K562 (cell line): Measurements from ENCODE around the gene NUDT9. TPM values are rescaled to one million over a fixed set of nuclear protein-coding genes. Genes with fewer than 3 reads are reported as not detected.
"Not testable (repeated sequence)": the region's sequence is repeated elsewhere in the genome, so short reads cannot be mapped to it uniquely, and the experiment has no call there.

Source experiments
- ATAC-seq: fragments of 200-7000 bp; cut with Tn5 transposase; 3 replicates; pipeline ENCODE4 v1.9.1; 2020; ENCODE audit warnings: moderate library complexity
- BruUV-seq: library from RNA; stranded (reverse); fragments of 400-500 nt; replicated peaks from 2 replicates; lab custom pipeline; 2021; lab: Mats Ljungman, UMichigan
- CTCF ChIA-PET: fragments of 300-600 bp; formaldehyde crosslinking; extraction: SDS; loops from one replicate; lab custom pipeline; 2021; ENCODE audit warnings: low intra/inter-chr PET ratio; lab: Yijun Ruan, JAX
- POLR2A ChIA-PET: fragments of 300-600, 350-650 bp; sonication (Branson Sonifier 250); formaldehyde crosslinking; extraction: SDS; loops from one replicate; lab custom pipeline; 2021; ENCODE audit warnings: antibody characterized with exemption, inconsistent platforms; lab: Yijun Ruan, JAX
- DNase-seq, 4 experiments: peaks; one replicate each; pipeline versions ENCODE4 v3.0.0 to v3.0.0-alpha.2; 2011 to 2018; ENCODE audit warnings: low spot score in 3 of 4, mixed read lengths in 3 of 4; ENCODE audit errors: extremely low read depth in 1 of 4
- FAIRE-seq: peaks from 2 replicates; lab custom pipeline; 2011; peaks lifted over from hg19 to GRCh38; lab: Jason Lieb, UNC
- H2AFZ ChIP-seq: 2 replicates; pipeline ENCODE4 v1.6.0; 2011; ENCODE audit warnings: low read depth, low read length, control low read depth, inconsistent platforms
- H3K27ac ChIP-seq: fragments of 200-600 bp; 3 replicates; pipeline ENCODE4 v1.8.0; 2011; ENCODE audit warnings: low read depth, mild to moderate bottlenecking, control low read depth, inconsistent platforms, low read length, moderate library complexity, mixed read lengths; ENCODE audit errors: extremely low read depth
- H3K27me3 ChIP-seq, 2 experiments: fragments of 300-600 bp in 1 of 2; 2 replicates in 1 of 2; 3 replicates in 1 of 2; pipeline versions ENCODE4 v1.6.0 to v1.8.0; 2011; ENCODE audit warnings: inconsistent platforms in 2 of 2, low read length in 2 of 2, mild to moderate bottlenecking in 1 of 2, mixed read lengths in 1 of 2, moderate library complexity in 1 of 2; ENCODE audit not compliant: control insufficient read depth in 2 of 2, insufficient read depth in 2 of 2
- H3K36me3 ChIP-seq: fragments of 300-600 bp; 3 replicates; pipeline ENCODE4 v1.8.0; 2011; ENCODE audit warnings: mild to moderate bottlenecking, low read length, inconsistent platforms; ENCODE audit not compliant: control insufficient read depth, insufficient read depth
- H3K4me1 ChIP-seq, 2 experiments: fragments of 200-600 bp in 1 of 2; replicated peaks in 1 of 2; 2 replicates in 1 of 2; 3 replicates in 1 of 2; pipeline versions ENCODE4 v1.5.1 to v1.8.0; 2011; ENCODE audit warnings: inconsistent platforms in 2 of 2, low read length in 2 of 2, mild to moderate bottlenecking in 1 of 2, mixed read lengths in 1 of 2, moderate library complexity in 1 of 2; ENCODE audit not compliant: control insufficient read depth in 2 of 2, insufficient read depth in 2 of 2
- H3K4me2 ChIP-seq: 2 replicates; pipeline ENCODE4 v1.6.1; 2011; ENCODE audit warnings: low read length, control low read depth, inconsistent platforms, mixed read lengths; ENCODE audit not compliant: insufficient read depth
- H3K4me3 ChIP-seq: fragments of 200-600 bp; sonication (generic), shearing (Covaris generic); 2 replicates; pipeline ENCODE4 v1.5.1; 2016; ENCODE audit warnings: control low read depth, inconsistent platforms
- H3K79me2 ChIP-seq: fragments of 200-600 bp; 3 replicates; pipeline ENCODE4 v1.8.0; 2011; ENCODE audit warnings: low read length, inconsistent platforms; ENCODE audit not compliant: control insufficient read depth, insufficient read depth
- H3K9ac ChIP-seq, 2 experiments: 2 replicates each; pipeline versions ENCODE4 v1.6.0 to v1.6.1; 2011; ENCODE audit warnings: low read depth in 2 of 2, low read length in 2 of 2, control low read depth in 1 of 2, inconsistent platforms in 1 of 2, mild to moderate bottlenecking in 1 of 2, mixed read lengths in 1 of 2; ENCODE audit not compliant: insufficient read depth in 1 of 2
- H3K9me1 ChIP-seq: one replicate; pipeline ENCODE4 v1.6.0; 2011; ENCODE audit warnings: inconsistent platforms, mild to moderate bottlenecking, low read length, moderate library complexity; ENCODE audit not compliant: control insufficient read depth, insufficient read depth
- H3K9me3 ChIP-seq: replicated peaks from 2 replicates; pipeline ENCODE4 v1.5.1; 2011; ENCODE audit warnings: low read depth, low read length, inconsistent platforms; ENCODE audit not compliant: control insufficient read depth, insufficient read depth
- H4K20me1 ChIP-seq: replicated peaks from 2 replicates; pipeline ENCODE4 v1.6.1; 2011; ENCODE audit warnings: low read length, inconsistent platforms, mixed read lengths; ENCODE audit not compliant: control insufficient read depth, insufficient read depth
- CEBPG ChIP-seq, 3 experiments: fragments of 200-800 bp in 1 of 3; sonication (Bioruptor generic) in 1 of 3; sonication (generic) in 1 of 3; formaldehyde crosslinking in 1 of 3; IDR thresholded peaks in 2 of 3; conservative IDR thresholded peaks in 1 of 3; 2 replicates each; pipeline versions ENCODE4 v1.6.1 to v1.8.0; 2016 to 2022; ENCODE audit warnings: missing compliant biosample characterization in 2 of 3, missing genetic modification characterization in 2 of 3, mild to moderate bottlenecking in 1 of 3, missing genetic modification reagents in 1 of 3
- E2F3 ChIP-seq: fragments of 250-450 bp; sonication (Bioruptor Pico); IDR thresholded peaks from 2 replicates; pipeline ENCODE4 v1.4.0; 2020; ENCODE audit warnings: mild to moderate bottlenecking
- EP400 ChIP-seq: fragments of 450-650 bp; IDR thresholded peaks from 2 replicates; pipeline ENCODE4 v1.6.1; 2017; ENCODE audit warnings: antibody characterized with exemption, mild to moderate bottlenecking, moderate library complexity
- MLLT1 ChIP-seq, 2 experiments: fragments of 450-650 bp; IDR thresholded peaks; 2 replicates each; pipeline ENCODE4 v1.6.1; 2016
- RB1 ChIP-seq: fragments of 450-650 bp; IDR thresholded peaks from 2 replicates; pipeline ENCODE4 v1.6.1; 2017; ENCODE audit warnings: low read depth, mild to moderate bottlenecking
- SMARCE1 ChIP-seq: fragments of 450-650 bp; IDR thresholded peaks from 2 replicates; pipeline ENCODE4 v1.7.1; 2016; ENCODE audit warnings: mild to moderate bottlenecking
- SNRNP70 ChIP-seq: fragments of 200-400 bp; formaldehyde crosslinking; optimal IDR thresholded peaks from 2 replicates; pipeline ENCODE3; 2017; ENCODE audit warnings: low read depth, low read length
- TAF1 ChIP-seq: IDR thresholded peaks from 2 replicates; pipeline ENCODE4 v1.6.1; 2011; ENCODE audit warnings: mild to moderate bottlenecking, low read length, moderate library complexity; ENCODE audit not compliant: insufficient read depth, control insufficient read depth, severe bottlenecking; ENCODE audit errors: extremely low read depth
- TRIM24 ChIP-seq, 2 experiments: fragments of 450-650 bp; IDR thresholded peaks; 2 replicates each; pipeline ENCODE4 v1.6.1; 2016
- YY1 ChIP-seq, 3 experiments: IDR thresholded peaks; 2 replicates each; pipeline ENCODE4 v1.6.1; 2011; ENCODE audit warnings: low read length in 2 of 3, mild to moderate bottlenecking in 2 of 3, moderate library complexity in 2 of 3, borderline replicate concordance in 1 of 3, control low read depth in 1 of 3, low read depth in 1 of 3; ENCODE audit not compliant: insufficient read depth in 3 of 3, insufficient replicate concordance in 2 of 3, control insufficient read depth in 1 of 3, insufficient read length in 1 of 3; ENCODE audit errors: extremely low read depth in 1 of 3
- ZNF717 ChIP-seq: fragments of 250-450 bp; sonication (Bioruptor Pico); IDR thresholded peaks from 2 replicates; pipeline ENCODE4 v1.5.0; 2021
- WGBS: fragments of 100-300 bp; shearing (Covaris generic); methylation state at CpG from one replicate; pipeline ENCODE4 v1.1.6; 2016; ENCODE audit warnings: low coverage, mixed read lengths; ENCODE audit not compliant: insufficient coverage; ENCODE audit errors: missing lambda C conversion rate; 5-methylcytosine and 5-hydroxymethylcytosine counted together
- in situ Hi-C: fragments of 300-500 bp; cut with MboI; formaldehyde crosslinking; loops from 4 replicates; pipeline ENCODE4 v1.15.0; 2018; ENCODE audit warnings: inconsistent platforms, mixed read lengths
- intact Hi-C: fragments of 100-400 bp; cut with micrococcal nuclease; formaldehyde crosslinking; loops from 2 replicates; pipeline ENCODE4 v1.14.2; 2022
- polyA plus RNA-seq, 8 experiments: library from polyadenylated mRNA; depleted of rRNA in 4 of 8; stranded (reverse) in 5 of 8; unstranded in 3 of 8; fragments of >200 nt; fragmentation: Nextera tagmentation in 2 of 8; fragmentation: Illumina TruSeq in 1 of 8; extraction: Ambion mirVana in 2 of 8; extraction: Trizol in 1 of 8; gene quantifications; 2 replicates each; pipeline versions ENCODE4 v1.2.1 to v1.2.3, GENCODE V29; 2011 to 2014; ENCODE audit warnings: inconsistent platforms in 1 of 8, missing spikeins in 1 of 8
- total RNA-seq, 7 experiments: library from RNA; depleted of rRNA in 6 of 7; stranded (reverse); fragments of >200 nt in 6 of 7; fragmentation: Illumina TruSeq in 2 of 7; extraction: Trizol in 2 of 7; gene quantifications; 2 replicates each; pipeline versions ENCODE4 v1.2.1 to v1.2.3, GENCODE V29; 2011 to 2021; ENCODE audit warnings: low replicate concordance in 1 of 7

The NUDT9 gene
- total and polyA plus RNA-seq, 9 of the 15 experiments (the other 6 are each of a cell fraction or from before 2014, with no cell fraction given), result 8.5 to 20.8 (median 18.0) TPM

DNA sequence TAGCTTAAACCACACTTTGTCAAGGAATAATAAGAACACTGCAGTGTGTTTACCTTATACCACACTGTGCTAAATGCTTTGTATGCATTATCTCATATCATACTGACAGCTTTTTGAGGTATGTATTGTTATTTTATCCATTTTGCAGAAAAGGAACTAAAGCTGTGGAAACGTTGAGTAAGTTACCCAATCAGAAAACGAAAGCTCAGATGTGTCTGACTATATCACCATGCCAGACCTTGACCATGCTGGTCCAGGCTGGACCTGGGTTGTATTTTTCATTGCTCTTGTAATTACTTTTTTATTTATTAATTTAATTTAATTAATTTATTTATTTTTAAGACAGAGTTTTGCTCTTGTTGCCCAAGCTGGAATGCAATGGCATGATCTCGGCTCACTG, 33.5 kb upstream of the NUDT9 start:
- Histone ChIP-seq H3K27me3 (no peaks in the 10 kb centered on the region), H3K9me3 (no peaks in the 10 kb centered on the region), H3K9ac (peak overlapping the region in 1 of 2 experiments; percentile 89), H3K4me3 (peak overlapping the region; percentile 64), H4K20me1 (no peaks in the 10 kb centered on the region), H2AFZ (no peak overlapping the region), H3K36me3 (peaks cover 13% of the 10 kb centered on the region), H3K9me1 (no peaks in the 10 kb centered on the region)
- ATAC-seq, result no peak
- intact Hi-C loops (no loop called here), in situ Hi-C loops (no loop called here)
- WGBS, result 2% methylated on average over 3 of the region's 3 CpGs
- FAIRE-seq, result no peak
- no TSS peak for BruUV-seq
- DNase-seq, result no peak
- POLR2A ChIA-PET, result interaction anchor here (0.6 to 4.6 kb wide), 4 partner anchors 8 to 187 kb away, joined by 3 to 33 read pairs (median 3); partner anchors contain the start of gene NUDT9
- TF ChIP-seq SNRNP70, result no peak
- no peak for TF ChIP-seq ZNF717 (CRISPR knock-in tag)
- no peak for TF ChIP-seq CEBPG (CRISPR knock-in tag; IDR thresholded peaks at IDR 0.05)
- peak in 1 of 2 experiments; percentile 46; a peak in 1 of 4 replicates for TF ChIP-seq CEBPG (tag; conservative IDR thresholded peaks at IDR 0.05 in 1 of 2, IDR thresholded peaks at IDR 0.05 in 1 of 2)
- TF ChIP-seq, all 486 proteins: peak for 1
- peak overlapping the region; percentile 97 for H3K4me2 ChIP-seq
- peaks cover 68% of the 10 kb centered on the region for H3K79me2 ChIP-seq
- no peak overlapping the region for H3K27ac ChIP-seq
- H3K4me1 ChIP-seq, result peaks cover 0 to 8% of the 10 kb centered on the region in 2 experiments; a peak in 2 of 5 replicates
- CTCF ChIA-PET, result no interaction called here

- FAIRE-seq, result not testable (repeated sequence)
- TF ChIP-seq E2F3 (CRISPR knock-in tag) (0 out of 2 replicates have a peak, but pooled peaks have one; percentile 50), RB1 (peak; percentile 59), TAF1 (peak; percentile 65), YY1 (IDR thresholded peaks at IDR 0.05; ENCODE audit: borderline replicate concordance in 1 of 3, control insufficient read depth in 1 of 3, extremely low read depth in 1 of 3, insufficient read depth in 3 of 3, insufficient read length in 1 of 3, insufficient replicate concordance in 2 of 3, low read depth in 1 of 3, low read length in 2 of 3) (peak; percentile 36 to 91 (median 79)), MLLT1 (IDR thresholded peaks at IDR 0.05) (peak; percentile 44 to 65; a peak in 1 of 4 replicates), EP400 (peak; percentile 74), SMARCE1 (peak; percentile 36; the same call in 1 of the 2 replicates), TRIM24 (IDR thresholded peaks at IDR 0.05) (0 out of 4 replicates have a peak, but pooled peaks have one; percentile 13 to 41)
These were observed 32.3 kb upstream of the NUDT9 start for GRCh38 chr4:87390055-87390454.

More at GRCh38 chr4:87390055-87390454, 32.3 kb upstream of the NUDT9 start:
- H3K27me3 ChIP-seq, BruUV-seq, in situ Hi-C loops, H3K4me1 ChIP-seq, H3K9me1 ChIP-seq, H4K20me1 ChIP-seq, H3K9me3 ChIP-seq, CTCF ChIA-PET, H3K36me3 ChIP-seq: not testable (repeated sequence)
- Histone ChIP-seq H2AFZ (peak overlapping the region; percentile 82), H3K4me2 (peak overlapping the region; percentile 97), H3K9ac (peak overlapping the region; percentile 89), H3K79me2 (peaks cover 60% of the 10 kb centered on the region), H3K4me3 (peak overlapping the region; percentile 64), H3K27ac (peak overlapping the region; percentile 88)
- DNase-seq (peak in 1 of 4 experiments; percentile 52), ATAC-seq (peak; percentile 61)
- WGBS, result 1% methylated on average over 20 of the region's 20 CpGs
- intact Hi-C loops, result loop anchor here (5.0 kb wide), 1 partner anchor 77 kb away; no protein-coding TSS in a partner anchor
- POLR2A ChIA-PET, result interaction anchor here (0.6 to 4.6 kb wide), 7 partner anchors 9 to 1048 kb away, joined by 3 to 33 read pairs (median 5); partner anchors contain the start of gene NUDT9
